ENCODE results near the gene KCNV2.

DNA sequence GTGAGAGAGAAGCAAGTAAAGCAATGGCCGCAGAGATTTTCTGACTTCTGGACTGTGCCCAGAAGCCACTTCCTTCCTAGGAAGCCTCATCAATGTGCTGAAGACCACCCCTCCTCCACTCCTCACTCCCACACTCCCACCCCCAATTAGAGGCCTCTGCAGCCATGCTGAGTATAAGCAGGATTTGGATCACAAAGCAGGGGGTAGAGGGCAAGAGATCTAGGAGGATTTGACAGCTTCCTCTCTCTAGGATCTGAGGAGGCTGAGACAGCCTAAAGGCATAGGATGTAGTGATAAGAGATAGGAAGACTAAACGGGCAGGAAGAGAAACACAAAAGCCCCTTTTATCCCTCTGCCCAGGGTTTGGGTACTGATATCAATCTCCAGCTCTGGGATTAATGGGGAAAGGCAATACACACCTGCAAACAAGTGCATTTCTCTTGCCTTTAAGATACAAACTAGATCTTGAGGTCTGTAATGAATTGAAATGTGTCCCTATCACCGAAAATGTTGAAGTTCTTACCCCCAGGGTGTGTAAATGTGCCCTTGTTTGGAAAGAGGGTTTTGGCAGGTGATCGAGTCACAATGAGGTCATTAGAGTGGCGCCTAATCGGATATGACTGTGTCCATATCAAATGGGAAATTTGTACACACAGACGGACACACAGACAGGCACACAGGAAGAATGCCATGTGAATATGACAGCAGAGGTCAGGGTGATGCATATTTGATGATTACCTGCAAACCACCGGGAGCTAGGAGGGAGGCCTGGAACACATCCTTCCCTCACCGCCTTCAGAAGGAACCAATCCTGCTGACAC, 28.5 kb downstream of the KCNV2 start:
- TF ChIP-seq TAF1 (IDR thresholded peaks at IDR 0.05; ENCODE audit: borderline replicate concordance, low read depth, low read length) (no peak), POLR2A (IDR thresholded peaks at IDR 0.05; ENCODE audit: low read depth, low read length) (no peak), POLR2AphosphoS5 (IDR thresholded peaks at IDR 0.05; ENCODE audit: low read depth, low read length) (no peak)
